Liver (tissue), 3 donors: ENCODE data around the gene LIPJ.

ENCODE experiments used
- ATF3 ChIP-seq: IDR thresholded peaks from 2 replicates; pipeline ENCODE4 v1.6.1; 2016; ENCODE audit warnings: antibody characterized with exemption
- CTCF ChIP-seq: fragments of 150-350 bp; IDR thresholded peaks from 2 replicates; pipeline ENCODE4 v1.5.1; 2017; ENCODE audit warnings: improper control_type of control experiment, low read depth, low read length; ENCODE audit not compliant: missing input control
- FOXA1 ChIP-seq: IDR thresholded peaks from 2 replicates; pipeline ENCODE4 v1.6.1; 2016; ENCODE audit warnings: antibody characterized with exemption
- JUND ChIP-seq, 2 donors: IDR thresholded peaks; 2 replicates each; pipeline ENCODE4 v1.6.1; 2016; ENCODE audit warnings: antibody characterized with exemption in 2 of 2
- MAX ChIP-seq: IDR thresholded peaks from 2 replicates; pipeline ENCODE4 v1.6.1; 2016; ENCODE audit warnings: antibody characterized with exemption
- RAD21 ChIP-seq, 2 donors: IDR thresholded peaks; 2 replicates each; pipeline ENCODE4 v1.6.1; 2016; ENCODE audit warnings: antibody characterized with exemption in 2 of 2, mild to moderate bottlenecking in 2 of 2
- REST ChIP-seq: IDR thresholded peaks from 2 replicates; pipeline ENCODE4 v1.6.1; 2016; ENCODE audit warnings: antibody characterized with exemption, mild to moderate bottlenecking
- RXRA ChIP-seq, 2 donors: IDR thresholded peaks; 2 replicates each; pipeline ENCODE4 v1.6.1; 2017 to 2018; ENCODE audit warnings: antibody characterized with exemption in 2 of 2, mild to moderate bottlenecking in 1 of 2
- SP1 ChIP-seq: IDR thresholded peaks from 2 replicates; pipeline ENCODE4 v1.6.1; 2018; ENCODE audit warnings: antibody characterized with exemption, mild to moderate bottlenecking
- donor health status: healthy.
- donor health status: healthy.

- TF ChIP-seq CTCF (no peak), REST (no peak), MAX (no peak), FOXA1 (no peak), RAD21 (IDR thresholded peaks at IDR 0.05) (no peak), RXRA (IDR thresholded peaks at IDR 0.05) (no peak), SP1 (no peak), JUND (IDR thresholded peaks at IDR 0.05) (no peak), ATF3 (no peak)
These were observed 29.3 kb upstream of the LIPJ start for GRCh38 chr10:88557256-88557655.
